LNCaP clone FGC (cell line): ENCODE data around the gene TUBG1.

Experiments
- DNase-seq: peaks from one replicate; pipeline ENCODE4 v3.0.0-alpha.2; 2011; ENCODE audit warnings: low read depth
- H3K4me3 ChIP-seq: 2 replicates; pipeline ENCODE4 v1.5.1; 2011; ENCODE audit warnings: mild to moderate bottlenecking, low read depth, low read length, control low read depth
- TF ChIP-seq, protein P1 (sequence below): IDR thresholded peaks from 2 replicates; pipeline ENCODE4 v1.5.1; 2012; ENCODE audit warnings: mild to moderate bottlenecking; ENCODE audit not compliant: control insufficient read depth, insufficient read depth; ENCODE audit errors: extremely low read depth

TUBG1 gene

GRCh38 chr17:42571435-42572225 lies 37.9 kb upstream of the TUBG1 start:
- peak; percentile 89 for DNase-seq
- H3K4me3 ChIP-seq, result peak overlapping the region; percentile 4; the same call in 1 of the 2 replicates
- TF ChIP-seq, protein P1, sequence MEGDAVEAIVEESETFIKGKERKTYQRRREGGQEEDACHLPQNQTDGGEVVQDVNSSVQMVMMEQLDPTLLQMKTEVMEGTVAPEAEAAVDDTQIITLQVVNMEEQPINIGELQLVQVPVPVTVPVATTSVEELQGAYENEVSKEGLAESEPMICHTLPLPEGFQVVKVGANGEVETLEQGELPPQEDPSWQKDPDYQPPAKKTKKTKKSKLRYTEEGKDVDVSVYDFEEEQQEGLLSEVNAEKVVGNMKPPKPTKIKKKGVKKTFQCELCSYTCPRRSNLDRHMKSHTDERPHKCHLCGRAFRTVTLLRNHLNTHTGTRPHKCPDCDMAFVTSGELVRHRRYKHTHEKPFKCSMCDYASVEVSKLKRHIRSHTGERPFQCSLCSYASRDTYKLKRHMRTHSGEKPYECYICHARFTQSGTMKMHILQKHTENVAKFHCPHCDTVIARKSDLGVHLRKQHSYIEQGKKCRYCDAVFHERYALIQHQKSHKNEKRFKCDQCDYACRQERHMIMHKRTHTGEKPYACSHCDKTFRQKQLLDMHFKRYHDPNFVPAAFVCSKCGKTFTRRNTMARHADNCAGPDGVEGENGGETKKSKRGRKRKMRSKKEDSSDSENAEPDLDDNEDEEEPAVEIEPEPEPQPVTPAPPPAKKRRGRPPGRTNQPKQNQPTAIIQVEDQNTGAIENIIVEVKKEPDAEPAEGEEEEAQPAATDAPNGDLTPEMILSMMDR, result no peak

DNA sequence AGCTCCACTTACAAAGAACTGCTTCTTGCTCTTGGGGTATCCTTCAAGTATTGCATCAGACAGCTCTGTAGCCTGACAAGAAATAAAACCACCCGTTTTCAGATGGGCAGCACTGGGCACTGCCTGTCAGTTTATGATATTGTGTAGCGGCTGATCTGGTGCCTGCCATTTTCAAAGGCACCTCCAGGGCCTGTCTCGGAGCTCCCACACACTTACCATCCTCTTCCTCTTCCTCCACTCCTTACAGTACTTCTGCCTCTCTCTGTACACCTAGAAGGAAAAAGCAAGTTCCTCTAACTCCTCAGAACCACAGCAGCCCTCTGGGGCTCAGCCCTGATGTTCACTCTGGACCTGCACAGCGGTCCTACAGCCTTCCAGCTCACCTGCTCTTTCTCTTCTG lies 36.4 kb upstream of the TUBG1 start:
- TF ChIP-seq, protein P1, result no peak
- DNase-seq, result no peak

GRCh38 chr17:42574463-42574862 lies 35.0 kb upstream of the TUBG1 start:
- TF ChIP-seq, protein P1, result no peak
- DNase-seq, result no peak
- H3K4me3 ChIP-seq, result no peak overlapping the region

More for the DNA sequence above, 36.4 kb upstream of the TUBG1 start:
- no peak overlapping the region for H3K4me3 ChIP-seq

GRCh38 chr17:42577140-42577531 lies 32.3 kb upstream of the TUBG1 start:
- H3K4me3 ChIP-seq, result peak overlapping the region; percentile 75
- TF ChIP-seq, protein P1, result no peak
- DNase-seq, result no peak

DNA sequence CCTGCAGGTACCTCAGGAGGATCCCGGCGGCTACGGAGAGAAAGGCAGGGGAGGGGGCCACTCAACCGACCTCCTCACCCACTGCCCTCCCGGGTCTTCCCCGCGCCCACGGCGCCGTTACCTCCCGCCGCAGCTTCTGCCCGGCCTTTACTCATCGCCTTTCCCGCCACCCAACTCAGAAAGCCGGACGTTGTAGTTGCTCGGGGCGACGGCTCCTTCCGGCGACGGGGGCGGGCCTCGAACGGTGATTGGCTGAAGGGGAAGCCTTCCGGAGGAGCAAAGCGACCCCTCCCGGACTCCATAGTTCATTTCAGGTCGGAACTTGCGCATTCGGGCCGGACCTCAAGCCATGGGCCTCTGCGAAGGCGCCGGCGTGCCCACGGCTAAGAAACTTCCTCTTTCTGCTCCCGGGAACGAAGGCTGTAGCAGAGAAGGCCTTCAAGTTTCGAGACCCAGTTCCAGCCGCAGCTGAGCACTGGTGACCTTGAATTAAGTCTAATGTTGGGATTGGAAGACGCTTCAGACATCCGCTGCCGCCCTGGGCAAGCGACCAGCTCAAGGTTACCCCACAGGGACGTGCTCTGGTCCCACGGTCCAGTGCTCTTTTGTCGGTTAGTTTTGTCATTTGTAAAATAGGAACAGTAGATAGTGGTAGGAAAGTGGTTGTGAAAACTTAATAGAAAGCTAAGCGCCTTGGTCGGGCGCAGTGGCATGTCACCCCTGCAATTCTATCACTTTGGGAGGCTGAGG lies 31.8 kb upstream of the TUBG1 start, which contains the start of gene PSMC3IP:
PSMC3IP (minus strand) TSS at position 198 of the 750 bp plus-strand sequence; CDS start at position 155, 43 bp downstream.
- TF ChIP-seq, protein P1, result peak; percentile 41
- H3K4me3 ChIP-seq, result peak within 1 kb of the TSS; percentile 75
- peak; percentile 81 for DNase-seq

- TF ChIP-seq, protein P1, result peak; percentile 79
- peak overlapping the region; percentile 75 for H3K4me3 ChIP-seq
- no peak for DNase-seq
These were observed 31.1 kb upstream of the TUBG1 start for GRCh38 chr17:42578282-42578869.
